Endothelial cell of umbilical vein (primary cell): ENCODE results near the gene ZBTB20. TPM values are rescaled to one million over a fixed set of nuclear protein-coding genes. Genes with fewer than 3 reads are reported as not detected.
A peak's percentile ranks its signal among the peaks of the same experiment; 100 is the strongest.

Source experiments
- BruUV-seq: library from RNA; stranded (reverse); fragments of 400-500 nt; replicated peaks from 2 replicates; lab custom pipeline; 2021; lab: Mats Ljungman, UMichigan
- CTCF ChIA-PET: fragments of 300-600, 350-600 bp; sonication (Branson Sonifier 250); formaldehyde crosslinking; loops from one replicate; lab custom pipeline; 2021; ENCODE audit warnings: antibody characterized with exemption, inconsistent platforms; lab: Charles Lee
- POLR2A ChIA-PET: fragments of 300-600, 350-600 bp; sonication (Branson Sonifier 250); formaldehyde crosslinking; loops from one replicate; lab custom pipeline; 2021; ENCODE audit warnings: antibody characterized with exemption, inconsistent platforms; lab: Charles Lee
- DNase-seq: peaks from one replicate; pipeline ENCODE4 v3.0.0-alpha.2; 2011; ENCODE audit warnings: low read depth, low spot score
- FAIRE-seq: peaks from 2 replicates; lab custom pipeline; 2011; peaks lifted over from hg19 to GRCh38; lab: Jason Lieb, UNC
- H2AFZ ChIP-seq: 2 replicates; pipeline ENCODE4 v1.6.0; 2012; ENCODE audit warnings: low read depth, low read length, control low read depth, inconsistent platforms
- H3K27ac ChIP-seq: 2 replicates; pipeline ENCODE4 v1.5.1; 2011; ENCODE audit warnings: low read depth, mild to moderate bottlenecking, control low read depth, low read length, moderate library complexity; ENCODE audit not compliant: insufficient read depth
- H3K27me3 ChIP-seq, 2 experiments: 2 replicates each; pipeline versions ENCODE4 v1.6.0 to v1.6.1; 2011; ENCODE audit warnings: low read length in 2 of 2, mixed read lengths in 1 of 2; ENCODE audit not compliant: control insufficient read depth in 2 of 2, insufficient read depth in 2 of 2
- H3K36me3 ChIP-seq, 2 experiments: 2 replicates in 1 of 2; 3 replicates in 1 of 2; pipeline ENCODE4 v1.5.1; 2011; ENCODE audit warnings: low read length in 2 of 2, mild to moderate bottlenecking in 1 of 2, moderate library complexity in 1 of 2; ENCODE audit not compliant: control insufficient read depth in 2 of 2, insufficient read depth in 2 of 2; ENCODE audit errors: extremely low read depth in 1 of 2
- H3K4me1 ChIP-seq: 3 replicates; pipeline ENCODE4 v1.5.1; 2011; ENCODE audit warnings: mild to moderate bottlenecking, low read length; ENCODE audit not compliant: control insufficient read depth, insufficient read depth; ENCODE audit errors: extremely low read depth
- H3K4me2 ChIP-seq: 2 replicates; pipeline ENCODE4 v1.6.1; 2011; ENCODE audit warnings: low read length, control low read depth, mixed read lengths; ENCODE audit not compliant: insufficient read depth
- H3K4me3 ChIP-seq, 3 experiments: fragments of 200-600 bp in 1 of 3; sonication (generic), shearing (Covaris generic) in 1 of 3; replicated peaks in 1 of 3; 2 replicates each; pipeline ENCODE4 v1.5.1; 2011 to 2016; ENCODE audit warnings: control low read depth in 3 of 3, low read length in 3 of 3, mild to moderate bottlenecking in 2 of 3, inconsistent platforms in 1 of 3, low read depth in 1 of 3, moderate library complexity in 1 of 3; ENCODE audit not compliant: insufficient read depth in 1 of 3
- H3K79me2 ChIP-seq: 2 replicates; pipeline ENCODE4 v1.6.0; 2012; ENCODE audit warnings: low read length, inconsistent platforms; ENCODE audit not compliant: control insufficient read depth, insufficient read depth
- H3K9ac ChIP-seq: replicated peaks from 2 replicates; pipeline ENCODE3; 2011; ENCODE audit warnings: low read length, control low read depth; ENCODE audit not compliant: insufficient read depth; ENCODE audit errors: extremely low read depth
- H3K9me1 ChIP-seq: replicated peaks from 3 replicates; pipeline ENCODE4 v1.6.0; 2011; ENCODE audit warnings: mild to moderate bottlenecking, low read length; ENCODE audit not compliant: control insufficient read depth, insufficient read depth; ENCODE audit errors: extremely low read depth
- H3K9me3 ChIP-seq: replicated peaks from 2 replicates; pipeline ENCODE4 v1.5.1; 2012; ENCODE audit warnings: low read length, inconsistent platforms; ENCODE audit not compliant: control insufficient read depth, insufficient read depth
- H4K20me1 ChIP-seq: replicated peaks from 2 replicates; pipeline ENCODE3; 2011; ENCODE audit warnings: mild to moderate bottlenecking, low read length; ENCODE audit not compliant: control insufficient read depth, insufficient read depth; ENCODE audit errors: extremely low read depth
- CTCF ChIP-seq, 2 donors: IDR thresholded peaks; 1 replicate in 1 of 2; 2 replicates in 1 of 2; pipeline ENCODE4 v1.5.1; 2011; ENCODE audit warnings: low read length in 2 of 2, mild to moderate bottlenecking in 2 of 2, moderate library complexity in 2 of 2, control low read depth in 1 of 2, inconsistent platforms in 1 of 2, low read depth in 1 of 2; ENCODE audit not compliant: insufficient read depth in 1 of 2; ENCODE audit errors: extremely low read depth in 1 of 2
- EZH2 ChIP-seq: IDR thresholded peaks from 2 replicates; pipeline ENCODE4 v1.6.1; 2012; ENCODE audit warnings: borderline replicate concordance, low read depth, mild to moderate bottlenecking, moderate library complexity, low read length, inconsistent platforms; ENCODE audit not compliant: severe bottlenecking
- FOS ChIP-seq: IDR thresholded peaks from 2 replicates; pipeline ENCODE4 v1.6.1; 2011; ENCODE audit warnings: mild to moderate bottlenecking, low read length, moderate library complexity, borderline replicate concordance; ENCODE audit not compliant: insufficient read depth
- GATA2 ChIP-seq: IDR thresholded peaks from 2 replicates; pipeline ENCODE4 v1.7.0; 2011; ENCODE audit warnings: low read depth, mild to moderate bottlenecking, moderate library complexity, mixed read lengths, low read length; ENCODE audit not compliant: insufficient read length, insufficient read depth
- JUN ChIP-seq: IDR thresholded peaks from 2 replicates; pipeline ENCODE4 v1.6.1; 2011; ENCODE audit warnings: borderline replicate concordance, low read depth; ENCODE audit not compliant: insufficient read length, insufficient read depth
- MAX ChIP-seq: IDR thresholded peaks from 2 replicates; pipeline ENCODE4 v1.6.1; 2011; ENCODE audit not compliant: insufficient read depth, insufficient read length
- MYC ChIP-seq: IDR thresholded peaks from one replicate; pipeline ENCODE4 v1.6.1; 2011; ENCODE audit warnings: mild to moderate bottlenecking, low read depth, low read length
- POLR2A ChIP-seq: IDR thresholded peaks from 2 replicates; pipeline ENCODE4 v1.6.1; 2012; ENCODE audit warnings: low read depth, mild to moderate bottlenecking, control low read depth, low read length
- POLR2AphosphoS5 ChIP-seq: IDR thresholded peaks from 2 replicates; pipeline ENCODE4 v1.6.1; 2012; ENCODE audit warnings: low read depth, mild to moderate bottlenecking, control low read depth, low read length, moderate library complexity; ENCODE audit not compliant: insufficient read depth
- dilution Hi-C: fragments of 300-500 bp; cut with MboI; formaldehyde crosslinking; loops from one replicate; pipeline ENCODE4 v1.15.0; 2019; ENCODE audit warnings: low sequenced_read_pairs; ENCODE audit not compliant: extremely low pct_ligation_motif_present
- intact Hi-C: fragments of 100-400 bp; cut with micrococcal nuclease; formaldehyde crosslinking; loops from one replicate; pipeline ENCODE4 v1.10.0; 2022
- polyA plus RNA-seq, 4 experiments: library from polyadenylated mRNA; depleted of rRNA in 3 of 4; stranded (reverse) in 3 of 4; unstranded in 1 of 4; fragments of >200 nt; gene quantifications; 2 replicates each; pipeline versions ENCODE4 v1.2.1 to v1.2.3, GENCODE V29; 2011 to 2012; ENCODE audit warnings: missing spikeins in 1 of 4
- total RNA-seq: library from RNA; stranded (reverse); gene quantifications from 2 replicates; pipeline ENCODE4 v1.2.3, GENCODE V29; 2021

ZBTB20 gene
- total and polyA plus RNA-seq, 2 donors (not counting 3 experiments of a cell fraction or from before 2014, with no cell fraction given), result 2.1 to 20.5 TPM

GRCh38 chr3:114519415-114519814 lies 627.7 kb downstream of the ZBTB20 start:
- ChIA-PET CTCF (no interaction called here), POLR2A (no interaction called here)
- Histone ChIP-seq H3K27ac (no peak overlapping the region), H3K4me1 (no peaks in the 10 kb centered on the region), H3K9me3 (no peaks in the 10 kb centered on the region), H2AFZ (no peak overlapping the region), H3K79me2 (no peaks in the 10 kb centered on the region), H3K9ac (no peak overlapping the region), H4K20me1 (no peaks in the 10 kb centered on the region), H3K9me1 (no peaks in the 10 kb centered on the region), H3K4me3 (no peak overlapping the region), H3K27me3 (no peaks in the 10 kb centered on the region), H3K36me3 (no peaks in the 10 kb centered on the region), H3K4me2 (no peak overlapping the region)
- peak; percentile 49 for DNase-seq
- no TSS peak for BruUV-seq
- dilution Hi-C loops, result no loop called here
- no peak for TF ChIP-seq POLR2A
- no peak for TF ChIP-seq POLR2AphosphoS5
- no peak for TF ChIP-seq MYC
- TF ChIP-seq CTCF (IDR thresholded peaks at IDR 0.05; ENCODE audit: extremely low read depth in 1 of 2, insufficient read depth in 1 of 2, low read depth in 1 of 2, low read length in 2 of 2), result no peak
- TF ChIP-seq MAX, result no peak
- no peak for TF ChIP-seq JUN
- TF ChIP-seq GATA2, result no peak
- no peak for TF ChIP-seq FOS
- TF ChIP-seq EZH2, result no peak
- no peak for FAIRE-seq
- intact Hi-C loops, result no loop called here
